HCT116 (cell line): ENCODE results near the gene DIP2C. TPM values are rescaled to one million over a fixed set of nuclear protein-coding genes. Genes with fewer than 3 reads are reported as not detected.

Experiments
- ATAC-seq: fragments of 200-7000 bp; cut with Tn5 transposase; 2 replicates; pipeline ENCODE4 v1.9.1; 2020; ENCODE audit warnings: mild to moderate bottlenecking, moderate library complexity
- BruUV-seq: library from RNA; stranded (reverse); fragments of 400-500 nt; replicated peaks from 2 replicates; lab custom pipeline; 2021; lab: Mats Ljungman, UMichigan
- CTCF ChIA-PET: fragments of 300-600 bp; sonication (Branson Sonifier 250); formaldehyde crosslinking; loops from one replicate; lab custom pipeline; 2021; ENCODE audit warnings: antibody characterized with exemption; lab: Charles Lee
- POLR2A ChIA-PET: fragments of 300-600, 350-600 bp; sonication (Branson Sonifier 250); formaldehyde crosslinking; loops from one replicate; lab custom pipeline; 2021; ENCODE audit warnings: antibody characterized with exemption; lab: Charles Lee
- RAD21 ChIA-PET, 2 experiments: fragments of 300-600 bp; sonication (Branson Sonifier 250); formaldehyde crosslinking; loops; one replicate each; lab custom pipeline; 2023; ENCODE audit warnings: low total read pairs in 2 of 2; ENCODE audit not compliant: uncharacterized antibody in 2 of 2, unreplicated experiment in 2 of 2, low non-redundant PET in 1 of 2; lab: Charles Lee
- DNase-seq: peaks from one replicate; pipeline ENCODE4 v3.0.0-alpha.2; 2010; ENCODE audit warnings: low read depth, low spot score
- H2AFZ ChIP-seq: fragments of 200-600 bp; shearing (Covaris generic), sonication (generic); 2 replicates; pipeline ENCODE4 v1.6.1; 2017; ENCODE audit warnings: low read depth, mixed run types, mixed read lengths, antibody characterized with exemption, low read length; ENCODE audit not compliant: poor library complexity, severe bottlenecking
- H3K27ac ChIP-seq: 2 replicates; pipeline ENCODE4 v1.5.1; 2012; ENCODE audit warnings: low read depth, low read length
- H3K27me3 ChIP-seq: fragments of 200-600 bp; sonication (generic); 2 replicates; pipeline ENCODE4 v1.6.1; 2016; ENCODE audit warnings: mixed run types, low read length, mixed read lengths; ENCODE audit not compliant: insufficient read depth
- H3K36me3 ChIP-seq, 2 experiments: fragments of 200-500 bp in 1 of 2; fragments of 200-600 bp in 1 of 2; sonication (Bioruptor generic) in 1 of 2; sonication (generic) in 1 of 2; 2 replicates each; pipeline versions ENCODE4 v1.5.1 to v1.6.1; 2014 to 2016; ENCODE audit warnings: low read length in 2 of 2, inconsistent platforms in 1 of 2, mixed read lengths in 1 of 2, mixed run types in 1 of 2; ENCODE audit not compliant: insufficient read depth in 2 of 2, control insufficient read depth in 1 of 2
- H3K4me1 ChIP-seq, 2 experiments: fragments of 200-600 bp in 1 of 2; sonication (generic) in 1 of 2; 2 replicates each; pipeline versions ENCODE4 v1.5.1 to v1.6.1; 2012 to 2017; ENCODE audit warnings: low read length in 2 of 2, inconsistent platforms in 1 of 2, mild to moderate bottlenecking in 1 of 2, mixed read lengths in 1 of 2, mixed run types in 1 of 2, moderate library complexity in 1 of 2; ENCODE audit not compliant: insufficient read depth in 2 of 2, control insufficient read depth in 1 of 2
- H3K4me2 ChIP-seq: fragments of 200-600 bp; sonication (generic); 2 replicates; pipeline ENCODE4 v1.6.1; 2017; ENCODE audit warnings: mixed run types, low read length, mixed read lengths
- H3K4me3 ChIP-seq, 2 experiments: fragments of 200-600 bp in 1 of 2; sonication (generic) in 1 of 2; replicated peaks in 1 of 2; 2 replicates each; pipeline ENCODE4 v1.5.1; 2011 to 2016; ENCODE audit warnings: low read length in 2 of 2, control low read depth in 1 of 2, low read depth in 1 of 2, mild to moderate bottlenecking in 1 of 2, mixed read lengths in 1 of 2, mixed run types in 1 of 2
- H3K79me2 ChIP-seq: fragments of 200-600 bp; sonication (generic); 2 replicates; pipeline ENCODE4 v1.6.1; 2017; ENCODE audit warnings: mild to moderate bottlenecking, mixed run types, low read length, moderate library complexity, mixed read lengths; ENCODE audit not compliant: insufficient read depth
- H3K9ac ChIP-seq: fragments of 200-600 bp; sonication (generic); 2 replicates; pipeline ENCODE4 v1.6.1; 2016; ENCODE audit warnings: low read length, mixed read lengths
- H3K9me2 ChIP-seq: fragments of 200-600 bp; sonication (generic), shearing (Covaris generic); 2 replicates; pipeline ENCODE4 v1.6.1; 2017; ENCODE audit warnings: mixed run types, mild to moderate bottlenecking, moderate library complexity; ENCODE audit not compliant: insufficient read depth
- H3K9me3 ChIP-seq, 2 experiments: fragments of 200-500 bp in 1 of 2; fragments of 200-600 bp in 1 of 2; sonication (Bioruptor generic) in 1 of 2; sonication (generic) in 1 of 2; 2 replicates each; pipeline ENCODE4 v1.6.1; 2014 to 2017; ENCODE audit warnings: low read length in 2 of 2, mixed read lengths in 2 of 2, inconsistent platforms in 1 of 2, low read depth in 1 of 2, mild to moderate bottlenecking in 1 of 2, mixed run types in 1 of 2, moderate library complexity in 1 of 2; ENCODE audit not compliant: control insufficient read depth in 1 of 2, insufficient read depth in 1 of 2
- H4K20me1 ChIP-seq: fragments of 200-600 bp; sonication (generic), shearing (Covaris generic); 2 replicates; pipeline ENCODE4 v1.6.1; 2017; ENCODE audit warnings: mixed run types, mild to moderate bottlenecking, moderate library complexity; ENCODE audit not compliant: insufficient read depth
- CBX3 ChIP-seq: IDR thresholded peaks from 2 replicates; pipeline ENCODE4 v1.6.1; 2012; ENCODE audit warnings: low read depth
- CEBPB ChIP-seq: IDR thresholded peaks from 2 replicates; pipeline ENCODE4 v1.6.1; 2012; ENCODE audit warnings: low read depth
- CTCF ChIP-seq, 3 experiments: fragments of 200-600 bp in 1 of 3; sonication (generic) in 1 of 3; IDR thresholded peaks in 2 of 3; conservative IDR thresholded peaks in 1 of 3; 2 replicates each; pipeline ENCODE4 v1.5.1; 2012 to 2017; ENCODE audit warnings: low read depth in 2 of 3, low read length in 2 of 3, antibody characterized with exemption in 1 of 3, borderline replicate concordance in 1 of 3, control low read depth in 1 of 3, mild to moderate bottlenecking in 1 of 3, mixed read lengths in 1 of 3, mixed run types in 1 of 3, moderate library complexity in 1 of 3; ENCODE audit not compliant: insufficient read depth in 1 of 3
- EGR1 ChIP-seq: IDR thresholded peaks from 2 replicates; pipeline ENCODE4 v1.6.1; 2012; ENCODE audit warnings: low read depth
- ELF1 ChIP-seq: IDR thresholded peaks from 2 replicates; pipeline ENCODE4 v1.6.1; 2012; ENCODE audit warnings: low read depth, borderline replicate concordance
- EZH2phosphoT487 ChIP-seq: fragments of 200-600 bp; IDR thresholded peaks from 2 replicates; pipeline ENCODE4 v1.6.1; 2018; ENCODE audit warnings: antibody characterized with exemption, borderline replicate concordance
- FOSL1 ChIP-seq: IDR thresholded peaks from 2 replicates; pipeline ENCODE4 v1.6.1; 2012; ENCODE audit warnings: low read depth
- JUND ChIP-seq: IDR thresholded peaks from 2 replicates; pipeline ENCODE4 v1.6.1; 2012
- MAX ChIP-seq: IDR thresholded peaks from 2 replicates; pipeline ENCODE4 v1.6.1; 2012
- POLR2A ChIP-seq: IDR thresholded peaks from 2 replicates; pipeline ENCODE4 v1.7.0; 2011; ENCODE audit warnings: borderline replicate concordance; ENCODE audit not compliant: insufficient read depth, insufficient read length; ENCODE audit errors: extremely low read depth
- POLR2AphosphoS5 ChIP-seq: IDR thresholded peaks from 2 replicates; pipeline ENCODE4 v1.6.1; 2011; ENCODE audit warnings: mild to moderate bottlenecking, low read depth, low read length, moderate library complexity
- RAD21 ChIP-seq: IDR thresholded peaks from 2 replicates; pipeline ENCODE4 v1.6.1; 2012; ENCODE audit warnings: low read depth, mild to moderate bottlenecking
- REST ChIP-seq: IDR thresholded peaks from 2 replicates; pipeline ENCODE4 v1.6.1; 2012; ENCODE audit warnings: low read depth
- SIN3A ChIP-seq: IDR thresholded peaks from 2 replicates; pipeline ENCODE4 v1.6.1; 2012; ENCODE audit warnings: low read depth
- SP1 ChIP-seq: IDR thresholded peaks from 2 replicates; pipeline ENCODE4 v1.6.1; 2012; ENCODE audit warnings: low read depth
- SRF ChIP-seq: IDR thresholded peaks from 2 replicates; pipeline ENCODE4 v1.6.1; 2012; ENCODE audit warnings: low read depth
- TCF7L2 ChIP-seq: IDR thresholded peaks from 2 replicates; pipeline ENCODE4 v1.7.0; 2011; ENCODE audit warnings: borderline replicate concordance, inconsistent platforms; ENCODE audit not compliant: insufficient read depth, insufficient read length; ENCODE audit errors: extremely low read depth
- YY1 ChIP-seq: IDR thresholded peaks from 2 replicates; pipeline ENCODE4 v1.6.1; 2011; ENCODE audit warnings: low read length, low read depth, moderate library complexity, mild to moderate bottlenecking; ENCODE audit not compliant: insufficient replicate concordance; ENCODE audit errors: extremely low read depth
- ZFX ChIP-seq: fragments of 450-650 bp; IDR thresholded peaks from 2 replicates; pipeline ENCODE4 v1.6.1; 2017
- ZNF274 ChIP-seq: fragments of 200-500 bp; sonication (Bioruptor generic); IDR thresholded peaks from 2 replicates; pipeline ENCODE4 v1.6.1; 2014; ENCODE audit warnings: mild to moderate bottlenecking, low read depth, low read length, inconsistent platforms
- intact Hi-C: fragments of 100-400 bp; cut with micrococcal nuclease; formaldehyde crosslinking; loops from 2 replicates; pipeline ENCODE4 v1.10.0; 2022
- total RNA-seq: library from RNA; stranded (reverse); gene quantifications from one replicate; pipeline ENCODE4 v1.2.1, GENCODE V29; 2021; ENCODE audit not compliant: unreplicated experiment

The DIP2C gene
- total RNA-seq, 1 experiment from 2014 or later, result 15.4 TPM

- Histone ChIP-seq H3K27ac (no peak overlapping the region), H3K4me3 (no peak overlapping the region), H3K79me2 (no peaks in the 10 kb centered on the region), H3K4me1 (no peaks in the 10 kb centered on the region), H3K4me2 (no peak overlapping the region), H3K36me3 (peaks cover 8 to 12% of the 10 kb centered on the region in 2 experiments; a peak in 2 of 4 replicates), H4K20me1 (no peaks in the 10 kb centered on the region), H2AFZ (no peak overlapping the region), H3K27me3 (no peaks in the 10 kb centered on the region), H3K9me3 (no peaks in the 10 kb centered on the region), H3K9ac (no peak overlapping the region), H3K9me2 (no peaks in the 10 kb centered on the region)
- ATAC-seq, result no peak
- CTCF ChIA-PET, result no interaction called here
- intact Hi-C loops, result no loop called here
- RAD21 ChIA-PET, result no interaction called here
- no TSS peak for BruUV-seq
- POLR2A ChIA-PET, result no interaction called here
- DNase-seq, result no peak
- TF ChIP-seq MAX (no peak), ZNF274 (no peak), POLR2AphosphoS5 (no peak), EZH2phosphoT487 (no peak), SP1 (no peak), EGR1 (no peak), CTCF (IDR thresholded peaks at IDR 0.05 in 2 of 3, conservative IDR thresholded peaks at IDR 0.05 in 1 of 3; ENCODE audit: borderline replicate concordance in 1 of 3, insufficient read depth in 1 of 3, low read depth in 2 of 3, low read length in 2 of 3) (no peak), SRF (no peak), JUND (no peak), RAD21 (no peak), TCF7L2 (no peak), SIN3A (no peak), CBX3 (no peak), ZFX (no peak), CEBPB (no peak), ELF1 (no peak), YY1 (no peak), FOSL1 (no peak), POLR2A (no peak), REST (no peak)
These were observed 437.4 kb downstream of the DIP2C start for GRCh38 chr10:251982-252582.
